HG03457 (cell line): ENCODE measurements around the gene HIBADH.
"Not testable (repeated sequence)": the region's sequence is repeated elsewhere in the genome, so short reads cannot be mapped to it uniquely, and the experiment has no call there.

ENCODE experiments used
- ATAC-seq: cut with Tn5 transposase; IDR thresholded peaks from one replicate; pipeline ENCODE4 v1.9.1; 2021; ENCODE audit warnings: moderate number of reproducible peaks; ENCODE audit not compliant: unreplicated experiment

HIBADH gene

GRCh38 chr7:27680610-27681009, 17.9 kb upstream of the HIBADH start:
- ATAC-seq = no peak

GRCh38 chr7:27678617-27679260, 16.1 kb upstream of the HIBADH start:
- no peak for ATAC-seq

GRCh38 chr7:27677912-27678612, 15.4 kb upstream of the HIBADH start:
- ATAC-seq = no peak

GRCh38 chr7:27674126-27674525, 11.4 kb upstream of the HIBADH start:
- ATAC-seq = not testable (repeated sequence)

GRCh38 chr7:27671675-27672074, 9.0 kb upstream of the HIBADH start:
- no peak for ATAC-seq

GRCh38 chr7:27670676-27671075, 8.0 kb upstream of the HIBADH start:
- no peak for ATAC-seq

- no peak for ATAC-seq
These were observed 7.5 kb upstream of the HIBADH start for GRCh38 chr7:27670177-27670576.

GRCh38 chr7:27665531-27665930, 2.8 kb upstream of the HIBADH start:
- ATAC-seq = no peak

GRCh38 chr7:27663989-27664331, 1.3 kb upstream of the HIBADH start:
- no peak for ATAC-seq

GRCh38 chr7:27661811-27662489, 733 bp downstream of the HIBADH start:
- ATAC-seq = no peak

GRCh38 chr7:27656724-27657123, 6.0 kb downstream of the HIBADH start:
- ATAC-seq = no peak

GRCh38 chr7:27655184-27655583, 7.5 kb downstream of the HIBADH start:
- ATAC-seq = no peak

GRCh38 chr7:27652518-27652917, 10.2 kb downstream of the HIBADH start:
- ATAC-seq = no peak

GRCh38 chr7:27651702-27652101, 11.0 kb downstream of the HIBADH start:
- no peak for ATAC-seq

GRCh38 chr7:27650283-27650682, 12.4 kb downstream of the HIBADH start:
- no peak for ATAC-seq

GRCh38 chr7:27647489-27647888, 15.2 kb downstream of the HIBADH start:
- no peak for ATAC-seq

- ATAC-seq = no peak
These were observed 15.6 kb downstream of the HIBADH start for GRCh38 chr7:27647046-27647445.

- no peak for ATAC-seq
These were observed 20.4 kb downstream of the HIBADH start for GRCh38 chr7:27642271-27642670.

GRCh38 chr7:27641581-27642230, 21.0 kb downstream of the HIBADH start:
- ATAC-seq = no peak

- no peak for ATAC-seq
These were observed 21.7 kb downstream of the HIBADH start for GRCh38 chr7:27640884-27641574.

GRCh38 chr7:27639851-27640250, 22.8 kb downstream of the HIBADH start:
- no peak for ATAC-seq
